GM19035 (cell line): Measurements from ENCODE around the gene PDLIM5.
"Not testable (repeated sequence)": the region's sequence is repeated elsewhere in the genome, so short reads cannot be mapped to it uniquely, and the experiment has no call there.

Source experiments
- ATAC-seq: cut with Tn5 transposase; IDR thresholded peaks from one replicate; pipeline ENCODE4 v1.9.1; 2021; ENCODE audit not compliant: unreplicated experiment

PDLIM5 gene

GRCh38 chr4:94639298-94639697, 187.6 kb downstream of the PDLIM5 start:
- no peak for ATAC-seq

GRCh38 chr4:94640151-94640550, 188.4 kb downstream of the PDLIM5 start:
- ATAC-seq: no peak

GRCh38 chr4:94641702-94642560, 190.2 kb downstream of the PDLIM5 start:
- no peak for ATAC-seq

- ATAC-seq: no peak
Measured at GRCh38 chr4:94642561-94642866, 190.8 kb downstream of the PDLIM5 start.

GRCh38 chr4:94648699-94649098, 197.0 kb downstream of the PDLIM5 start:
- ATAC-seq: no peak

GRCh38 chr4:94649381-94650133, 197.8 kb downstream of the PDLIM5 start:
- no peak for ATAC-seq

- ATAC-seq: no peak
Measured at GRCh38 chr4:94650134-94650495, 198.4 kb downstream of the PDLIM5 start.

- ATAC-seq: no peak
Measured at GRCh38 chr4:94650690-94651089, 198.9 kb downstream of the PDLIM5 start.

GRCh38 chr4:94653095-94653649, 201.4 kb downstream of the PDLIM5 start:
- no peak for ATAC-seq

- no peak for ATAC-seq
Measured at GRCh38 chr4:94653984-94654609, 202.4 kb downstream of the PDLIM5 start.

GRCh38 chr4:94654714-94655113, 203.0 kb downstream of the PDLIM5 start:
- ATAC-seq: no peak

GRCh38 chr4:94660614-94661013, 208.9 kb downstream of the PDLIM5 start:
- no peak for ATAC-seq

- not testable (repeated sequence) for ATAC-seq
Measured at GRCh38 chr4:94665021-94665420, 213.3 kb downstream of the PDLIM5 start.

- ATAC-seq: no peak
Measured at GRCh38 chr4:94665500-94666404, 214.0 kb downstream of the PDLIM5 start.

GRCh38 chr4:94668724-94669123, 217.0 kb downstream of the PDLIM5 start:
- no peak for ATAC-seq

GRCh38 chr4:94669672-94670664, 218.2 kb downstream of the PDLIM5 start:
- ATAC-seq: no peak

- no peak for ATAC-seq
Measured at GRCh38 chr4:94671113-94671512, 219.4 kb downstream of the PDLIM5 start.

GRCh38 chr4:94673961-94674360, 222.2 kb downstream of the PDLIM5 start:
- ATAC-seq: no peak

- no peak for ATAC-seq
Measured at GRCh38 chr4:94676970-94677369, 225.2 kb downstream of the PDLIM5 start.
